ENCODE data around the gene NRP1.

The NRP1 gene

GRCh38 chr10:33288127-33288526 lies 46.3 kb downstream of the NRP1 start:
- no peak for DNase-seq

DNA sequence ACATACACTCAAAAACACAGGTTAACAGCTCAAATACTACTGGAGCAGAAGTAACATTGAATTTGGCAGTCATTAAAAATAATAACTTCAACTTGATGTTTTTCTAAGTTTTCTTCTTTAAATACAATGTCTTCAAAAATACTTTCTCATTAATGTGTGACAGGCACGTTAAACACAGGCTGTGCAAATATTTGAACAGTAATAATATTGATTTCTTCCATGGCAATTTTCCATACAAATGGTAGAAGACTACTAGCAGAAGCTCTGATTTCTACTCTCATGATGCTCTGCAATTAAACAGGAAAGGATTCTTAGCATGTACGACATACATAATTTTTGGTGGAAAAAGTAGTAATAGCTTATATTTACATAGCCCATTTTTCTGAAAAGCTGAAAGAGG lies 47.4 kb downstream of the NRP1 start:
- DNase-seq, result no peak

GRCh38 chr10:33286157-33286934 lies 48.1 kb downstream of the NRP1 start:
- no peak for DNase-seq

DNA sequence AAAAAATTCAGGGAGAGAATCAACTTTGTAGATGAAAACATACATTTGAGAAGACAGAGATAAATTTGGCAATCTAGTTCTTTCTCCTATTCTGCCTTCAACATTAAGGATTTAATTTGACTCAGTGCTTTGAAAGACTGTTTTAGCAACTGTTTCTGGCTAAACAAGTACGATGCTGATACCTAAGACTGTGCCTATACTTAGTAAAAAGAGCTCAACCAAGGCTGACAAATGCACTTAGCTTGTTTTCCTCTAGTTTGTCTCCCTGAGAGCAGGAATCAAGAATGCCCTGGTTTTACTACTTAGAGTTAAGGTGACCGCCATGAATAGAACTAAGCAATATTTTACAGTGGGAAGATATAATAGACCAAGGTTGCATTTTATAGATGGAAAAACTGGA lies 49.5 kb downstream of the NRP1 start:
- DNase-seq, result no peak

- no peak for DNase-seq
These were observed 54.5 kb downstream of the NRP1 start for GRCh38 chr10:33279811-33280602.

GRCh38 chr10:33279276-33279675 lies 55.2 kb downstream of the NRP1 start:
- DNase-seq, result no peak

GRCh38 chr10:33278198-33278597 lies 56.3 kb downstream of the NRP1 start:
- no peak for DNase-seq

DNA sequence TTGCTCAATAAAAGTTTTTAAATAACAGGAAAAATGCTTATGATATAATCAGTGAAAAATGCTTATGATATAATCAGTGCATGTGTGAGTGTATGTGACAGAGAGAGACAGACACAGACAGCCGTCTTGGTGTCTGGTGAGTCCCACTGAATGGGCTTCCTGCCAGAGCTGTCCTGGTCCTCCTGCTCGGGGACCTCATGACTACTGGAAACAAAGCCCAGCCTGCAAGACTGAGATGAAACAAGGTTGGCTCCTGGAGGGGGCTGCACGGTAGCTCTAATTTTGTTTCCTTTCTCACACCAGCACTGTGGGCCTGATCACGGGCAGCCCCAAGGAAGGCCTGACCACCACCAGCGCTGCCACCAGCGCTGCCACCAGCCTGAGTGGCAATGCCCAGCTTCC lies 57.3 kb downstream of the NRP1 start:
- no peak for DNase-seq

GRCh38 chr10:33276282-33276923 lies 58.1 kb downstream of the NRP1 start:
- DNase-seq, result no peak

DNA sequence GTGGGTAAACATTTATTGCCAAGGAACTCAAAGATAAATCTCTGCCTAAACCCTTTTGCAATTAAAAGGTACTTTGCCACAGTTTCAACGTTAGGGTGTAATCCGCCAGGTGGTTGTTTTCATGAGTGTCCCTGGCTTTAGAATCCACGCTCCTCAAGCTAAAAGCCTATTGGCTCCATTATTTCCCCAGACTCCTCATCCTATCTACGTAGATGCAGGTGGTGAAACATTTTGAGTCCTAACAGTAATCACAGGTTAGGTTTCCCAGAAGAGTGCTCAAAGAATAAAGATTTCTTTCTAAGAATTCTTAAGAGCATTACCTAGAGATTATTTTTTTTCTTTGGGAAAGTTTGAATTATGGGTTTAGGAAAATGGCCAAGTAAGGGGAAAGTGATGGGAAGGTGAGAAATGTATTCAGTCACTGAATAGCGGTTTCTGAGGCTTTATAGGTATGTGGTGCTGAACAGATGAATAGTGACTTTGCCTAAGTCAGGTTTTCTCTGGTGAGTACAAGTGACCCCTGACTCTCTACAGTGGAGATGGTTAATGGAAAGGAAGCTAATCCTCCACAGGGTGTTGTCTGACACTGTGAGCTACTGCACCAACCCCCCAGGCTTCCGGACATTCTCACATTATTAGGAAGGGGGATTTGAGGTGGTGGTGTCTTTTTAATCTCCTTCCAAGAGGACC lies 60.2 kb downstream of the NRP1 start:
- no peak for DNase-seq

GRCh38 chr10:33273295-33274002 lies 61.0 kb downstream of the NRP1 start:
- peak; percentile 10 to 57 for DNase-seq

- no peak for DNase-seq
These were observed 61.8 kb downstream of the NRP1 start for GRCh38 chr10:33272635-33273034.

GRCh38 chr10:33271969-33272583 lies 62.4 kb downstream of the NRP1 start:
- DNase-seq, result no peak

DNA sequence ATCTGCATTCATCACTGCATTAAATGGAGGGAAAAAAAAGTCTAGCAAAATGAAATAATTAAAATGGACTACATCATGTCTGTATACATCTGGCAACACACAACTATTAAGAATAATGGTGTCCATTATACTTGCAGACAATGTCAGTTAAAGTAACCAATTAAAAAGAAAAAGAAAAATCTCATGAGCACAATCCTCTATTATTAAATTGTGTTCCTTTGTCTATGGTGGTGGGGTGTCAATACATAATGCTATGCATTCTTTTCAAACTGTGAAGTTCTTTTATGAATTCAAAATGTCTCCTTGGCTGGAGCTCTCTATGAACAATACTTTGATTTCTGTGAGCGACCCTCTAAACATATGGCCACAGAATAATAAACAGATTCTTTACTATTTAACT lies 63.5 kb downstream of the NRP1 start:
- DNase-seq, result no peak

DNA sequence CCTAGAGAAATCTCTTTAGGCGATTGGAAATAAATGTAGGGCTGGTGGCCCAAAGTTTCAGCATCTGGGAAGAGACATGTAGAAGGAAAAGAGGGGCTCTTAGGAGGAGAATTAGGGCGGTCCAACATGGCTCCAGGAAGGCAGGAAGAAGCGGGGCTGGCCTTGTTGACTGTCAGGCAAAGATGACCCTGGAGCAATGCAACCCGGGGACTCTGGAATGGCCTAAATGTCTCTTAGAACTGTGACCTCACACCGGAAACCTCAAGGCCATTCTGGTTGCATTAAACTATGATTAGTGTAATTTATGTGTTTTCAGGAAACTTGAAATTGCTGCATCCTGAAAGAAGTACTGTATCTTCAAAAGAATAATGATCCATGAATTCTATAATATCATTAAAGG lies 66.8 kb downstream of the NRP1 start:
- DNase-seq, result no peak

GRCh38 chr10:33265621-33266020 lies 68.8 kb downstream of the NRP1 start:
- DNase-seq, result no peak

GRCh38 chr10:33263453-33263852 lies 71.0 kb downstream of the NRP1 start:
- DNase-seq, result no peak

DNA sequence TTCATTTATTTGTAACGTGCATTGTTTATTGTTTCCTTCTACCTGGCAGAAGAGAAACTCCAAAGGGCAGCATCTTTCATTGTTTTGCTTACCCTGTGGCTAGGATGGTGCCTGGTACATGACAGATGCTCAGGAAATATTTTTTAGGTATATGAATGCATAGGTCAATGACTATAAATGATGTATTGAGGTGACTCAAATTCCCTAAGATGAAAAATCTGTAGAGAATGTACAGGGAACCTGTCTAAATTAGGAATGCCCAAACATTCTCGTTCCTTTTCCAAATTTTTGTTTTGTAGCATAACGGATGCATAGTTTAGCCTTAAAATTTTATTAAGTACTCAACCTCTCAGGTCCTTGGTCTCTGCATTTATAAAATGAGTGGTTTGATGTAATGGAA lies 71.6 kb downstream of the NRP1 start:
- DNase-seq, result no peak

GRCh38 chr10:33260403-33261149 lies 73.9 kb downstream of the NRP1 start:
- DNase-seq, result no peak

- DNase-seq, result no peak
These were observed 75.5 kb downstream of the NRP1 start for GRCh38 chr10:33258967-33259366.

GRCh38 chr10:33257439-33258080 lies 76.9 kb downstream of the NRP1 start:
- no peak for DNase-seq

All from NCI-H446 (cell line).